Fibroblast of the aortic adventitia (primary cell): ENCODE results near the gene BOLA3. TPM values are rescaled to one million over a fixed set of nuclear protein-coding genes. Genes with fewer than 3 reads are reported as not detected.
"Not testable (repeated sequence)": the region's sequence is repeated elsewhere in the genome, so short reads cannot be mapped to it uniquely, and the experiment has no call there.

Source experiments
- DNase-seq: peaks from one replicate; pipeline ENCODE4 v3.0.0-alpha.2; 2010; ENCODE audit warnings: low read depth
- H3K4me3 ChIP-seq: 2 replicates; pipeline ENCODE4 v1.5.1; 2011; ENCODE audit warnings: low read depth, mild to moderate bottlenecking, control low read depth, low read length, moderate library complexity
- total RNA-seq: library from RNA; depleted of rRNA; stranded (reverse); fragments of >200 nt; gene quantifications from 2 replicates; pipeline ENCODE4 v1.2.3, GENCODE V29; 2012; ENCODE audit warnings: low replicate concordance
- TF ChIP-seq, protein P1 (sequence below): IDR thresholded peaks from 2 replicates; pipeline ENCODE4 v1.5.1; 2011; ENCODE audit warnings: mild to moderate bottlenecking, low read length, control low read depth, inconsistent platforms; ENCODE audit not compliant: insufficient read depth

The BOLA3 gene
- total RNA-seq, 1 donor = 49.4 TPM

DNA sequence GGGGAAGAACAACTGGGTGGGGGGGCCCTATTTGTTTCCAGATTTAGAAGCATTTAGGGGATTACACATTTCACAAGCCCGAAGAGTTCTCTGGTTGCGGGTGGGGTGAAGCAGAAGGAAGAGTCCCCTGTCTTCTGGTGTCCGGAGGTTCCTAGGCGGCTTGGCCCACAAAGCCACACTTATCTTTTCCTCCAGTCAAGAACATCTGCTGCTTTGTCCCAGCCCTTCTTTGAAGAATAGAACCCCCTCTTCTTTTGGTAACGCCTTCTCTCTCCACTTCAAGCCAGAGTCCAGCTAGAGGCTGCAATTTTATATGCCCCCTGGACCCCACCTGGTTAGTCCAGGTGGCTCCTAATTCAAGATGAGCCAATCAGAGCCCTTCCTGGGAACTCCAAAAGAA lies 15.8 kb downstream of the BOLA3 start:
- TF ChIP-seq, protein P1, sequence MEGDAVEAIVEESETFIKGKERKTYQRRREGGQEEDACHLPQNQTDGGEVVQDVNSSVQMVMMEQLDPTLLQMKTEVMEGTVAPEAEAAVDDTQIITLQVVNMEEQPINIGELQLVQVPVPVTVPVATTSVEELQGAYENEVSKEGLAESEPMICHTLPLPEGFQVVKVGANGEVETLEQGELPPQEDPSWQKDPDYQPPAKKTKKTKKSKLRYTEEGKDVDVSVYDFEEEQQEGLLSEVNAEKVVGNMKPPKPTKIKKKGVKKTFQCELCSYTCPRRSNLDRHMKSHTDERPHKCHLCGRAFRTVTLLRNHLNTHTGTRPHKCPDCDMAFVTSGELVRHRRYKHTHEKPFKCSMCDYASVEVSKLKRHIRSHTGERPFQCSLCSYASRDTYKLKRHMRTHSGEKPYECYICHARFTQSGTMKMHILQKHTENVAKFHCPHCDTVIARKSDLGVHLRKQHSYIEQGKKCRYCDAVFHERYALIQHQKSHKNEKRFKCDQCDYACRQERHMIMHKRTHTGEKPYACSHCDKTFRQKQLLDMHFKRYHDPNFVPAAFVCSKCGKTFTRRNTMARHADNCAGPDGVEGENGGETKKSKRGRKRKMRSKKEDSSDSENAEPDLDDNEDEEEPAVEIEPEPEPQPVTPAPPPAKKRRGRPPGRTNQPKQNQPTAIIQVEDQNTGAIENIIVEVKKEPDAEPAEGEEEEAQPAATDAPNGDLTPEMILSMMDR = no peak
- no peak for DNase-seq
- H3K4me3 ChIP-seq = no peak overlapping the region

GRCh38 chr2:74130211-74130995 lies 17.3 kb downstream of the BOLA3 start:
- TF ChIP-seq, protein P1 = no peak
- no peak overlapping the region for H3K4me3 ChIP-seq
- DNase-seq = no peak

GRCh38 chr2:74128206-74128605 lies 19.5 kb downstream of the BOLA3 start:
- no peak overlapping the region for H3K4me3 ChIP-seq
- TF ChIP-seq, protein P1 = peak; percentile 19
- DNase-seq = no peak

- H3K4me3 ChIP-seq = not testable (repeated sequence)
These were observed 23.8 kb downstream of the BOLA3 start for GRCh38 chr2:74123955-74124354.

GRCh38 chr2:74121846-74122245 lies 25.9 kb downstream of the BOLA3 start:
- not testable (repeated sequence) for DNase-seq, H3K4me3 ChIP-seq

More at GRCh38 chr2:74123955-74124354, 23.8 kb downstream of the BOLA3 start:
- DNase-seq = not testable (repeated sequence)

DNA sequence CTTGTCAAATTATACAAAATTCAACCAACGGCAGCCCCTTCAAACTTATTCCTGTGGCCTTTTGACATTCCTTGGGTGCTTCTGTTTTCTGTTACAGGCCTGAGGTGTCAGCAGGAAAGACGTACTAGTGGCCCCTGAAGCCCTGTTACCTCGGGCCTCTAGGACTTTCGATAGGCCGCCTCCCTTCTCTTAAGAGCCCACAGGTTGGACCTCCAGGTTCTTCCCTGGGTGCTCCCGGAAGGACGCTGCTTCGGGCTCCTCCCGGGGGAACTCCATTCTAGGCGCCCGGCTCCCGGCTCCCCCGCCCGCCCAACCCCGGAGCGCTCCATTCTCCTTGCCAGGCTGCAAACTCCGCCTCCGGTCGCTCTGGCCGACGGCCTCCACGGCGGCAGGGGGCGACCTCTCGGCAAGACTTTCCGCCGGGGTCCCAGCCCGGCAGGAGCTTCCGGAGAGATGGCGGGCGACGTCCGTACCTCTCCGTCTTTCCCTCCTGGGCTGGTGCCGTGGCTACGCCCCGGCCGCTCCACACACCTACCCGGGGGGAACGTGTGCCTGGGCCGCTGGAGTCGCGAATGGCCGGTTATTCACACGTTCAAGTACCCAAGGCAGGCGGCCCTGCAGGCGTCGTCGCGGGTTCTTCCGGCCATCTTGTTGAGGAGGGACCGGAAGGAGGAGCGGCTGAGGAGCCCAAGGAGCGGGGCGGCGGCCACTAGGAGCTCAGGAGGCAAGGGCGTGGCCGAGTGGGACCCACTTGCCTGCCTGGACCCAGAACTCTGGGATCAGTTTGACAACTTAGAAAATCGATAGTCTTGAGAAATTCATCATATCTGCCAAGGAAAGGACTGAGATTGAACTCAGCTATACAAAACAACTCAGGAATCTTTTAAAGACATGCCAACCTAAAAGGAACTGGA lies 27.5 kb downstream of the BOLA3 start:
- peak overlapping the region; percentile 83 for H3K4me3 ChIP-seq
- DNase-seq = peak; percentile 81
- TF ChIP-seq, protein P1 = peak; percentile 56

DNA sequence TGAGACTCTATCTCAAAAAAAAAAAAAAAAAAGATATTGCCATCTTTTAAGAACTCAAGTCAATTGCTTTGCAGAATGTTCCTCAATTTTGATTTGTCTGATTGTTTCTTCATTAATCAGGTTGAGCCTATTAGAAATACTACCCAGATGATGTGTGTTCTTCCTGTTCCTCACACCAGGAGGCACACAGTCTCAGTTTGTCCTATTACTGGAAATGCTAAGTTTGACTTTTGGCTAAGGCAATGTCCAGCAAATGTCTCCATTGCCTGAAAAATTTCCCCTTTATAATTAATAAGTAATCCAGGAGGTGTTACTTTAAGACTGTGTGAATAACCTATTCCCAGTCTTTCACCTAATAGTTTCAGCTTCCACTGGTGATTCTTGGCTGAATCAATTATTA lies 28.4 kb downstream of the BOLA3 start:
- DNase-seq = peak; percentile 22
- no peak overlapping the region for H3K4me3 ChIP-seq
- TF ChIP-seq, protein P1 = peak; percentile 22
